HUES64 (cell line): Measurements from ENCODE around the gene PTBP3.

Experiments
- H3K27ac ChIP-seq: 2 replicates; pipeline ENCODE4 v1.7.0; 2013; ENCODE audit warnings: low read depth, low read length, inconsistent platforms
- H3K27me3 ChIP-seq: 2 replicates; pipeline ENCODE4 v1.6.1; 2013; ENCODE audit warnings: mild to moderate bottlenecking, low read length; ENCODE audit not compliant: insufficient read depth
- H3K36me3 ChIP-seq: 2 replicates; pipeline ENCODE4 v1.6.1; 2013; ENCODE audit warnings: mild to moderate bottlenecking, low read length; ENCODE audit not compliant: insufficient read depth
- H3K4me1 ChIP-seq: 2 replicates; pipeline ENCODE4 v1.6.1; 2013; ENCODE audit warnings: mild to moderate bottlenecking, low read length, moderate library complexity; ENCODE audit not compliant: insufficient read depth
- H3K4me3 ChIP-seq: 2 replicates; pipeline ENCODE4 v1.5.1; 2013; ENCODE audit warnings: mild to moderate bottlenecking, low read length, moderate library complexity
- H3K9ac ChIP-seq: 2 replicates; pipeline ENCODE4 v1.6.1; 2013; ENCODE audit warnings: mild to moderate bottlenecking, low read depth, low read length
- H3K9me3 ChIP-seq: 2 replicates; pipeline ENCODE4 v1.6.1; 2013; ENCODE audit warnings: low read depth, low read length; ENCODE audit not compliant: insufficient read depth
- WGBS: fragments of 150-250, 120-280 bp; methylation state at CpG from one replicate; pipeline ENCODE4 v1.1.7; 2013; ENCODE audit warnings: missing lambda C conversion rate; 5-methylcytosine and 5-hydroxymethylcytosine counted together

Gene PTBP3

DNA sequence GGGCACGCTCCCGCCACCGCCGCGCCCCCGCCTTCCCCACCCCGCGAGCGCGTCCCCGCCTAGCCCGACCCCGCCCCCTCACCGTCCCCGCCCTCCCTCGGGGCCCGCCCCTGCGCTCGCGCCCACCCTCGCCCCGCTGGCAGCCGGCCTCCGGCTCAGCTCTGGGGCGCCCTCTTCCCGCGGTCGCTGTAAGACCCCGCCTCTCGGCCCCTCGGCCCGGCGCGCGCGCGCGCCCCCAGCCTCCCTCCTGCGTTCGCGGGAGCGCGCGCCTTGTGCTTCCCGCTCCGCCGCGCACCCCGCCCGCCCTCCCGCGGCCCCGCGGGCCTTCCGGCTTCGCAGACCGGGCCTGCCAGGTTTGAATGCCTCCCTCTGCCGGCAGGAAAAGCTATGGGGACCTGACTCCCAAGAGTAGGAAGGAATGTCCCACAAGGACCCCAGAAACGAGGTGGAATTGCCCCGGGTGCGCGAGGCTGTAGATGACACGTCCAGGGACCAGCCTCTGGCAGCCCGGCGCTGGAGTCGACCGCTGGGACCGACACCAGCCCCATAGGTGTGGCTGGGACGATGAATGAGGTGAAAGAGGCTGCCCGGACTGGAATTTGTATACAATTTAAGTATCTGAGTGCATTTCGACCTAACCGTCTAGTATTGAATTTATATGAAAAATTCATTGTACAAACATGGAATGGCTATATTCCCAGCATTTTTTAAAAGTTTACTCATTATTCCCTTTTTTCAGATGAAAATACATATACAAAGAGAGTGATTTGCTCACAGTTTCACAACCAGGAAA, 416 bp upstream of the PTBP3 start:
- peak overlapping the region; percentile 87 for H3K4me3 ChIP-seq
- no peaks in the 10 kb centered on the region for H3K36me3 ChIP-seq
- no peaks in the 10 kb centered on the region for H3K9me3 ChIP-seq
- H3K9ac ChIP-seq = peak overlapping the region; percentile 94
- peaks cover 27% of the 10 kb centered on the region for H3K4me1 ChIP-seq
- peak overlapping the region; percentile 97 for H3K27ac ChIP-seq
- under 1% methylated on average over 58 of the region's 72 CpGs for WGBS
- H3K27me3 ChIP-seq = no peaks in the 10 kb centered on the region

DNA sequence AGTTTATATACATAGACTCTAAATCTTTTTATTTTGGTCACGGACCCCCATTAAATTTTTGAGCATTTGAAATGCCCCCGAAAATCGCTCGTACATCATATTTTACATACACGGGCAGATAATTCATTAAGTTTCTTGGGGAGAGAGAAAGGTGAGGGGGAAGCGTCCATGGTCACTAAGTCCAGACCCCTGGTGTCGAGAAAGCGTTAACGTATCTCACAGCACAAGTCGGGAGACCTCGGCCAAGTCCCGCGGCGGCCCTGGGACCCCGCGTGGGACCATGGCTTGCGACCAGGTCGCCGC, 794 bp downstream of the PTBP3 start:
- Histone ChIP-seq H3K27ac (peak overlapping the region; percentile 97), H3K27me3 (no peaks in the 10 kb centered on the region), H3K4me1 (peaks cover 27% of the 10 kb centered on the region), H3K4me3 (peak overlapping the region; percentile 87), H3K9ac (peak overlapping the region; percentile 94), H3K9me3 (no peaks in the 10 kb centered on the region), H3K36me3 (no peaks in the 10 kb centered on the region)
- WGBS = under 1% methylated on average over 17 of the region's 19 CpGs

DNA sequence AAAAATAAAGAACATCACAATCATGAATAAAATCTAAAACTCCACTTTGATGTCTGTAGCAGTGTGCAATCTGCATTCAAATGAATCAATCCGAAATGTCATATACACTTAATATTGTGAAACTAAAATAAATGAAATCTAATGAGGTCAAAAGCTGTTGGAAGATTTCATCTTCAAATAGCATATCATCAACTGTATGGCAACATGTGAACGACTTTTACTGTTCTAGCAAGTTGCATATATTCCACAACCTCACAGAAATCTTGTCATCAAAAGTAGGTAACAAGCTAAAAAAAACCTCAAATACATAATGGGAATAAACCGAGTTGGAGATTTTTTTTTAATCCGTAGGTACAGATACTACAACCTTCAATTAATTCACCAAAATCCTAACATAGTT, 1.2 kb downstream of the PTBP3 start:
- Histone ChIP-seq H3K4me3 (peak overlapping the region; percentile 87), H3K27me3 (no peaks in the 10 kb centered on the region), H3K4me1 (peaks cover 27% of the 10 kb centered on the region), H3K9me3 (no peaks in the 10 kb centered on the region), H3K36me3 (no peaks in the 10 kb centered on the region), H3K27ac (peak overlapping the region; percentile 97; the same call in 1 of the 2 replicates), H3K9ac (peak overlapping the region; percentile 94)
- 0% methylated on average over 3 of the region's 4 CpGs for WGBS

DNA sequence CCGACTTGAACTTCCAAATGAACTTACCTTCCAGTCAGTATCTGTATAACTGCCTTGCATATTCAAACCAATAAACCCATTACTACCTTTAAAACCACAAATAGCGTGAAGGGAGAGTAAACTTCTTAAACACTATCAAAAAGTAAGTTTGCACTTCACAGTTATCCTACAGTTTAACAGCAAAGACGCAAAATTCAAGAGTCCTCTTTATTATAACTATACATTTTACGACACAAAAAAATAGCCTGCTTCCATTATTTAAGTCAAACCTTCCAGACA, 1.8 kb downstream of the PTBP3 start:
- WGBS = 40% methylated on average over 4 of the region's 4 CpGs
- Histone ChIP-seq H3K4me1 (peaks cover 28% of the 10 kb centered on the region), H3K27ac (no peak overlapping the region), H3K4me3 (peak overlapping the region; percentile 87), H3K36me3 (no peaks in the 10 kb centered on the region), H3K27me3 (no peaks in the 10 kb centered on the region), H3K9ac (peak overlapping the region; percentile 94; the same call in 1 of the 2 replicates), H3K9me3 (no peaks in the 10 kb centered on the region)

DNA sequence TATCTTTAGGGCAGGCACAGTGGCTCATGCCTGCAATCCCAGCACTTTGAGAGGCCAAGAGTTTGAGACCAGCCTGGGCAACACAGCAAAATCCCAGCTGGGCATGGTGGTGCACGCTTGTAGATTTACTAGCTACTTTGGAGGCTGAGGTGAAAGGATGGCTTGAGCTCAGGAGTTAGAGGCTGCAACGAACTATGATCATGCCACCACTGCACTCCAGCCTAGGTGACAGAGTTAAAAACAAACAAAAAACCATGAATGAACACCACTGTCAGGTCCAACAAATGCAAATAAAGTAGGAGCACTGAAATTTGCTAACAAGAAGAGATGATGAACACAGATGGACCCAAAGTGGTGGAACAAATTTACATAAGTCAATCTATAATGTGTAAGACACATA, 4.9 kb downstream of the PTBP3 start:
- H3K36me3 ChIP-seq = no peaks in the 10 kb centered on the region
- H3K4me3 ChIP-seq = no peak overlapping the region
- no peak overlapping the region for H3K9ac ChIP-seq
- H3K27ac ChIP-seq = no peak overlapping the region
- no peaks in the 10 kb centered on the region for H3K27me3 ChIP-seq
- H3K9me3 ChIP-seq = no peaks in the 10 kb centered on the region
- peaks cover 37% of the 10 kb centered on the region for H3K4me1 ChIP-seq
- WGBS = 90% methylated on average over 2 of the region's 2 CpGs

DNA sequence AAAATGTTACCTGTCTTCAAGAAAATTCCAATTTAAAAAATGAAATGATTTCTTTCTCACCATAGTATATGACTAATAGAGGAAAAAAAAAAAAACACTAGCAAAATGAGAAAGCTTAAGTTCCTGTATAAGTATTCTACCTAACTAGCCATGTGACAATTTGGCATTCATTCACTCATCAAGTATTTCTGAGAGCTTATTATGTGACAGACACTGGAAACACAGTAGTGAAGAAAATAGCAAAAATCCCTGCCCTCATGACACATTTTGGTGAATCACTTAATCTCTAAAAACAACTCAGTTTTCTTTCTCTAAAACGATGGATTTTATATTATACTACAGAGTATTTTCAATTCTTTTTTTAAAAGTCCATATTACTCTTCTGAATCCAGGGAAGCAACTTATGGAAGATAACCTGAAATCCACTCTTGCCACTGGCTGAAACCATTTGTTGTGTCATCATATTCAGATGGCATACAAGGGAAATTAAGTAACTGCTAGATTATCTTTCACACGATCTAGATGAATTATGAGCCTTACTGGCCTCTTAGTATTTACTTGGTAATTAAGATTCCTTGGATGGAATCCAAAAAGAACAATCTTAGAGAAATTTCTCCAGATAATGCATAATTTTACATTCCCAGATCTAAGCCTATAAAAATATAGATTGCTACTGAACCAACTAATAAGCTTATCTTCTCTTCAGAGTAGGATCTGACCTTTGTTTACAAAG, 5.5 kb downstream of the PTBP3 start:
- H3K27me3 ChIP-seq = no peaks in the 10 kb centered on the region
- H3K9ac ChIP-seq = no peak overlapping the region
- no peak overlapping the region for H3K4me3 ChIP-seq
- H3K4me1 ChIP-seq = peaks cover 37% of the 10 kb centered on the region
- WGBS = 100% methylated on average over 1 of the region's 2 CpGs
- no peaks in the 10 kb centered on the region for H3K9me3 ChIP-seq
- H3K27ac ChIP-seq = no peak overlapping the region
- no peaks in the 10 kb centered on the region for H3K36me3 ChIP-seq

DNA sequence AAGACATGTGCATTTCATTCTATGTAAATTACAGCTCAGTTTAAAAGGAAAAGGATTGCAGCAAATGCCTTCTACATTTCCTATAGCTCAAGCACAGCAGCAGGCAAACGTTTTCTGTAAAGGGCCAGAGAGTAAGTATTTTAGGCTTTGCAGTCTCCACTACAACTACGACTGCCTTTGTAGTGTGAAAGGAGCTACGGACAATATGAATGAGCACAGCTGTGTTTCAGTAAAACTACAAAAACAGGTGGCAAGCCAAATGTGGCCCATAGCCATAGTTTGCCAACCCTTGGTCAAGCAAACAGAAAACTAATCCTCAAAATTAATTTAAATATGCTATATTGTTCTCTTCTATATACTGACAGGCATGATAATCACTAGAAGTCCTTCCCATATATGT, 7.2 kb downstream of the PTBP3 start:
- Histone ChIP-seq H3K27me3 (no peaks in the 10 kb centered on the region), H3K27ac (no peak overlapping the region), H3K4me1 (peaks cover 29% of the 10 kb centered on the region), H3K9ac (no peak overlapping the region), H3K9me3 (no peaks in the 10 kb centered on the region), H3K4me3 (no peak overlapping the region), H3K36me3 (no peaks in the 10 kb centered on the region)
- 67% methylated on average over 3 of the region's 3 CpGs for WGBS

DNA sequence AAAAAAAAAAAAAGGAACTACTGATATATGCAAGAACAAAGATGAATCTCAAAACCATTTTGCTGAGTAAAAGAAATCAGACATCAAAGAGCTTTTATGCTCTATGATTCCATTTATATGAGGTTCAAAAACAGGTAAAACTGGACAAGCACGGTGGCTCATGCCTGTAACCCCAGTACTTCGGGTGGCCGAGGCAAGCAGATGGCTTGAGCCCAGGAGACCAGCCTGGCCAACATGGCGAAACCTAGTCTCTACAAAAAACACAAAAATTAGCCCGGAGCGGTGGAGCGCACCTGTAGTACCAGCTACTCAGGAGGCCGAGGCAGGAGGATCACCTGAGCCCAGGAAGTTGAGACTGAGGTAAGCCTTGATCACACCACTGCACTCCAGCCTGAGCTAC, 7.8 kb downstream of the PTBP3 start:
- no peaks in the 10 kb centered on the region for H3K36me3 ChIP-seq
- WGBS = 83% methylated on average over 8 of the region's 8 CpGs
- H3K4me1 ChIP-seq = peaks cover 23% of the 10 kb centered on the region
- no peaks in the 10 kb centered on the region for H3K9me3 ChIP-seq
- H3K27ac ChIP-seq = no peak overlapping the region
- H3K4me3 ChIP-seq = no peak overlapping the region
- no peaks in the 10 kb centered on the region for H3K27me3 ChIP-seq
- no peak overlapping the region for H3K9ac ChIP-seq

DNA sequence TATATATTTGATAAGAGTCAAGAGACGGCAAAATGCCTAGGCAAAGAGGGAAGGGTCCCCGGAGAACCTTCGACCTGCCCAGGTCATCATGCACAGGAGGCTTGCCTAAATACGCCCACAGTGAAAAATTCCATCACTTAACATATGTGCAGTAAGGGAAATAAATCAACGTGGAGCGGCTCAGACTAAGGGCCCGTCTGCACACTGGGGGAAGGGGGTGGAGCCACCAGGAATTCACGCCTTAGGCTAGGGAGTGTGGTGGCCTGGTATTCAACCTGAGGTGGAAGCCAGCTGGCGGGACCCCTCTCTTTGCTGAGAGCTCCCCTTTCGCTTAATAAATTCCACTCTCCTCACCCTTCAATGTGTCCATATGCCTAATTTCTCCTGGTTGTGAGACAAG, 8.3 kb downstream of the PTBP3 start:
- Histone ChIP-seq H3K9me3 (no peaks in the 10 kb centered on the region), H3K36me3 (no peaks in the 10 kb centered on the region), H3K4me3 (no peak overlapping the region), H3K27ac (no peak overlapping the region), H3K4me1 (peaks cover 19% of the 10 kb centered on the region), H3K27me3 (no peaks in the 10 kb centered on the region), H3K9ac (no peak overlapping the region)
- 76% methylated on average over 10 of the region's 10 CpGs for WGBS

DNA sequence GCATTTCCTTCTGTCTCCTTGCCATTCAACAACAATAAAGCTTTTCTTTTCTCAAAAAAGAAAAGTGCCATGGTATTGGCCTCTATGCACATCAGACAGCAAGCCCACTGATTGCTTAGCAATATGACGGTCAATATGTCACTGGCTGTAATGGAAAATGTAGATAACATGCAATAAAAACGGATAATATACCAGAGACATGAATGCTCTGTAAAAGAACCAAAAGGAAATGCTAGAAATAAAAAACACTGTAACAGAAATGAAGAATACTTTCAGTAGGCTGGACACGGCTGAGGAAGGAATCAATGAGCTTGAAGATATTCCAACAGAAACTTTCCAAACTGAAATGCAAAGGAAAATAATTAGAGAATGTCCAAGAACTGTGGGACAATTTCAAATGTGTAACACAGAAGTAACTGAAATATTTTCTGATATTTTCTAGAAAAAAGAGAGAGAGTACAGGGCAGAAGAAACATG, 10.0 kb downstream of the PTBP3 start:
- no peak overlapping the region for H3K4me3 ChIP-seq
- no peak overlapping the region for H3K27ac ChIP-seq
- 98% methylated on average over 3 of the region's 3 CpGs for WGBS
- H3K9ac ChIP-seq = no peak overlapping the region
- no peaks in the 10 kb centered on the region for H3K9me3 ChIP-seq
- H3K36me3 ChIP-seq = no peaks in the 10 kb centered on the region
- no peaks in the 10 kb centered on the region for H3K27me3 ChIP-seq
- H3K4me1 ChIP-seq = peaks cover 19% of the 10 kb centered on the region

DNA sequence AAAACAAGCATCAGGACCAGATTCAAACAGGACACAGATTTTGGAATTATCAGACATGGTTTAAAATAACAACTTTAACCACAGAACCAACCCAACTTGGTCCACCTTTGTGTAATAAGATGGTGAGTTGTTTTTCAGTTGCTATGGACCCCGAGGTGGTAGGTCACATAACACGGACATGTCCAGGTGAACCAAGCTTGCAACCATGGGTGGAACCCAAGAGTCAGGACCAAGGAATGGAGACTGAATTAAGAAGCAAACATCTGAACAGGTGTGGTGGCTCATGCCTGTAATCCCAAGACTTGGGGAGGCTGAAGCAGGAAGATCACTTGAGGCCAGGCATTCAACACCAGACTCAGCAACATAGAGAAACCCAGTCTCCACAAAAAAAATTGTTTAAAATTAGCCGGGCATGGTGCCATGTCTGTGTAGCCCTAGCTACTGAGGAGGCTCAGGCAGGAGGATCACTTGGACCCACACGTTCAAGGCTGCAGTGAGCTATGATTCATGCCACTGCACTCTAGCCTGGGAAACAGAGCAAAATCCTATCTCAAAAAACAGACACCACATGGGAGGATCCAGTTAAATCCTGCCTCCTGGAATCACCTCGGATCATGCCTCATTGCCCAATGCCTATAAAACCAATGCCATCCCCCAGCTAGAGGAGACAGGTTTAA, 10.6 kb downstream of the PTBP3 start:
- H3K4me1 ChIP-seq = peaks cover 19% of the 10 kb centered on the region
- 96% methylated on average over 5 of the region's 5 CpGs for WGBS
- H3K9ac ChIP-seq = no peak overlapping the region
- no peaks in the 10 kb centered on the region for H3K36me3 ChIP-seq
- H3K4me3 ChIP-seq = no peak overlapping the region
- no peaks in the 10 kb centered on the region for H3K27me3 ChIP-seq
- H3K27ac ChIP-seq = no peak overlapping the region
- H3K9me3 ChIP-seq = no peaks in the 10 kb centered on the region
